Osteocyte (in vitro differentiated cells): Measurements from ENCODE around the gene RCAN3. TPM values are rescaled to one million over a fixed set of nuclear protein-coding genes. Genes with fewer than 3 reads are reported as not detected.
A peak's percentile ranks its signal among the peaks of the same experiment; 100 is the strongest.
"Not testable (repeated sequence)": the region's sequence is repeated elsewhere in the genome, so short reads cannot be mapped to it uniquely, and the experiment has no call there.

ENCODE experiments used
- DNase-seq: peaks from one replicate; pipeline ENCODE4 v3.0.0; 2021; ENCODE audit warnings: mixed read lengths; ENCODE audit not compliant: unreplicated experiment; ENCODE audit errors: extremely low spot score
- H3K27ac Mint-ChIP-seq: one replicate; pipeline ENCODE4 v1.8.0; 2021; ENCODE audit warnings: mild to moderate bottlenecking, mixed read lengths; ENCODE audit not compliant: unreplicated experiment
- H3K27me3 Mint-ChIP-seq: one replicate; pipeline ENCODE4 v1.8.0; 2021; ENCODE audit warnings: mixed read lengths; ENCODE audit not compliant: unreplicated experiment
- H3K36me3 Mint-ChIP-seq: one replicate; pipeline ENCODE4 v1.8.0; 2021; ENCODE audit warnings: mixed read lengths; ENCODE audit not compliant: unreplicated experiment
- H3K4me1 Mint-ChIP-seq: one replicate; pipeline ENCODE4 v1.8.0; 2021; ENCODE audit warnings: mixed read lengths; ENCODE audit not compliant: unreplicated experiment
- H3K4me3 Mint-ChIP-seq: one replicate; pipeline ENCODE4 v1.8.0; 2021; ENCODE audit warnings: mild to moderate bottlenecking, moderate library complexity, mixed read lengths; ENCODE audit not compliant: unreplicated experiment
- H3K9me3 Mint-ChIP-seq: one replicate; pipeline ENCODE4 v1.8.0; 2021; ENCODE audit warnings: mixed read lengths; ENCODE audit not compliant: unreplicated experiment
- CTCF ChIP-seq: fragments of 200-600 bp; sonication (generic); IDR thresholded peaks from 2 replicates; pipeline ENCODE4 v1.5.0; 2021; ENCODE audit warnings: antibody characterized with exemption, mild to moderate bottlenecking, moderate library complexity
- total RNA-seq: library from RNA; stranded (reverse); gene quantifications from 2 replicates; pipeline ENCODE4 v1.2.1, GENCODE V29; 2021

The RCAN3 gene
- total RNA-seq, 1 donor from 2014 or later = 9.8 TPM

- no peak for TF ChIP-seq CTCF
- DNase-seq = no peak
- H3K27me3 Mint-ChIP-seq = no peaks in the 10 kb centered on the region
- H3K27ac Mint-ChIP-seq = no peak overlapping the region
- no peaks in the 10 kb centered on the region for H3K9me3 Mint-ChIP-seq
- no peaks in the 10 kb centered on the region for H3K4me1 Mint-ChIP-seq
- H3K4me3 Mint-ChIP-seq = no peak overlapping the region
- H3K36me3 Mint-ChIP-seq = peaks cover 3% of the 10 kb centered on the region
Measured at GRCh38 chr1:24525606-24526005, 23.0 kb downstream of the RCAN3 start.

DNA sequence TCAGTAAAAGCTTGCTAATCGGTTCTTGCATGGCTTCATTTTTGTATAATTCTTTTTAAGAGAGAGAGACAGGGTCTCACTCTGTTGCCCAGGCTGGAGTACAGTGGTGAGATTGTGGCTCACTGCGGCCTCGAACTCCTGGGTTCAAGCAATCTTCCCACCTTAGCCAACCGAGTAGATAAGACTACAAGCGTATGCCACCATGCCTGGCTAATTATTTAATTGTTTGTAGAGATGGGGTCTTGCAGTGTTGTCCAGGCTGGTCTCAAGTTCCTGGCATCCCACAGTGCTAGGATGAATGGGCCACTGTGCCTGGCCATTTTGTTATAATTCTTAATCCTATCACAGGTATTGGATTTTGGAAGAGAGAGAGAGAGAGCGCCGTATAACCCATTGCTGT is 23.4 kb downstream of the RCAN3 start:
- Mint-ChIP-seq H3K4me1 (no peaks in the 10 kb centered on the region), H3K36me3 (peaks cover 5% of the 10 kb centered on the region), H3K27ac (no peak overlapping the region), H3K27me3 (no peaks in the 10 kb centered on the region), H3K9me3 (no peaks in the 10 kb centered on the region), H3K4me3 (no peak overlapping the region)
- no peak for DNase-seq
- no peak for TF ChIP-seq CTCF

- no peaks in the 10 kb centered on the region for H3K9me3 Mint-ChIP-seq
- H3K4me1 Mint-ChIP-seq = no peaks in the 10 kb centered on the region
- no peak overlapping the region for H3K27ac Mint-ChIP-seq
- no peak for DNase-seq
- peaks cover 6% of the 10 kb centered on the region for H3K36me3 Mint-ChIP-seq
- H3K4me3 Mint-ChIP-seq = no peak overlapping the region
- no peaks in the 10 kb centered on the region for H3K27me3 Mint-ChIP-seq
- peak; percentile 50 for TF ChIP-seq CTCF
Measured at GRCh38 chr1:24526940-24527542, 24.4 kb downstream of the RCAN3 start.

DNA sequence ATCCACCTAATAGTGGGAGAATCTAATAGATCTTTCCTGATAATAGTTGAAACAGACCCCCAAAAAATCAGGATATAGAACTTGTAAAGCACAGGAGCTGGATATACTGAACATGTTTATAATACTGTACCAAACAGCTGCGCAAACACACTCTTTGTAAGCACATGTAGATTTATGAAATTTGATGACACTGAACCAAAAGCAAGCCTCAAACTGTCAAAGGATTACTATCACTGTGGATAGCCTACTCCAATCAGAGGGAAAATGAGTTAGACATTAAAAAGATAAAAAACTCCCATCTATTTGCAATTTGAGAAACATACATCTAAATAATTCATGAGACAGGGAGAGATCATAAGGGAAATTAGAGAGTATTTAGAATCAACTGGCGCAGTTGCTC is 26.1 kb downstream of the RCAN3 start:
- H3K36me3 Mint-ChIP-seq = peaks cover 8% of the 10 kb centered on the region
- H3K4me3 Mint-ChIP-seq = no peak overlapping the region
- TF ChIP-seq CTCF = no peak
- no peaks in the 10 kb centered on the region for H3K27me3 Mint-ChIP-seq
- H3K4me1 Mint-ChIP-seq = no peaks in the 10 kb centered on the region
- no peak overlapping the region for H3K27ac Mint-ChIP-seq
- no peaks in the 10 kb centered on the region for H3K9me3 Mint-ChIP-seq
- DNase-seq = no peak

DNA sequence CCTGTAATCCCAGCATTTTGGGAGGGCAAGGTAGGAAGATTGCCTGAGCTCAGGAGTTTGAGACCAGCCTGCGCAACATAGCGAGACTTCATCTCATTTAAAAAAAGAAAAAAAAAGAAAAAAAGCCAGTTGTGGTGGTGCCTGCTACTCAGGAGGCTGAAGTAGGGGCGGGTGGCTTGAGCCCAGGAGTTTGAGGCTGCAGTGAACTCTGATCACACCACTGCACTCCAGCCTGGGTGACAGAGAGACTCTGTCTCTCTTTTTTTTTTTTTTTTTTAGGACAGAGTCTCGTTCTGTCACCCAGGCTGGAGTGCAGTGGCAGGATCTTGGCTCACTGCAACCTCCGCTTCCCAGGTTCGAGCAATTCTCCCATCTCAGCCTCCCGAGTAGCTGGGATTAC is 26.7 kb downstream of the RCAN3 start:
- H3K4me3 Mint-ChIP-seq, H3K27ac Mint-ChIP-seq, H3K4me1 Mint-ChIP-seq, DNase-seq, H3K9me3 Mint-ChIP-seq, H3K27me3 Mint-ChIP-seq: not testable (repeated sequence)
- H3K36me3 Mint-ChIP-seq = peaks cover 11% of the 10 kb centered on the region

- Mint-ChIP-seq H3K27me3 (no peaks in the 10 kb centered on the region), H3K9me3 (no peaks in the 10 kb centered on the region), H3K4me3 (no peak overlapping the region), H3K27ac (no peak overlapping the region), H3K36me3 (peaks cover 15% of the 10 kb centered on the region), H3K4me1 (peaks cover 5% of the 10 kb centered on the region)
- DNase-seq = no peak
- no peak for TF ChIP-seq CTCF
Measured at GRCh38 chr1:24535021-24535424, 32.4 kb downstream of the RCAN3 start.
